DND-41 (cell line): Measurements from ENCODE around the gene MAP7D1.
"Not testable (repeated sequence)": the region's sequence is repeated elsewhere in the genome, so short reads cannot be mapped to it uniquely, and the experiment has no call there.

Source experiments
- ATAC-seq: fragments of 200-7000 bp; cut with Tn5 transposase; 3 replicates; pipeline ENCODE4 v1.9.1; 2021; ENCODE audit warnings: low read depth; ENCODE audit not compliant: insufficient read depth
- DNase-seq: peaks from one replicate; pipeline ENCODE4 v3.0.0-alpha.2; 2020
- H2AFZ ChIP-seq: 2 replicates; pipeline ENCODE4 v1.6.0; 2012; ENCODE audit warnings: low read depth, low read length
- H3K27ac ChIP-seq: 2 replicates; pipeline ENCODE4 v1.5.1; 2012; ENCODE audit warnings: low read length, inconsistent platforms
- H3K27me3 ChIP-seq: fragments of 200-600 bp; sonication (generic); 2 replicates; pipeline ENCODE4 v1.6.0; 2012; ENCODE audit warnings: low read length, mild to moderate bottlenecking, inconsistent platforms; ENCODE audit not compliant: insufficient read depth, poor library complexity
- H3K36me3 ChIP-seq: 2 replicates; pipeline ENCODE4 v1.5.1; 2012; ENCODE audit warnings: low read length, inconsistent platforms; ENCODE audit not compliant: insufficient read depth
- H3K4me1 ChIP-seq: 2 replicates; pipeline ENCODE4 v1.5.1; 2012; ENCODE audit warnings: mild to moderate bottlenecking, low read length; ENCODE audit not compliant: insufficient read depth
- H3K4me2 ChIP-seq: 2 replicates; pipeline ENCODE4 v1.6.0; 2012; ENCODE audit warnings: mild to moderate bottlenecking, moderate library complexity, low read length, inconsistent platforms; ENCODE audit not compliant: insufficient read depth
- H3K4me3 ChIP-seq, 2 experiments: fragments of 200-600 bp in 1 of 2; shearing (Covaris generic) in 1 of 2; 2 replicates each; pipeline ENCODE4 v1.5.1; 2012 to 2016; ENCODE audit warnings: inconsistent platforms in 2 of 2, low read length in 2 of 2, mild to moderate bottlenecking in 2 of 2, low read depth in 1 of 2, moderate library complexity in 1 of 2
- H3K79me2 ChIP-seq: 2 replicates; pipeline ENCODE4 v1.6.0; 2012; ENCODE audit warnings: low read length, inconsistent platforms; ENCODE audit not compliant: insufficient read depth
- H3K9ac ChIP-seq: 2 replicates; pipeline ENCODE4 v1.6.0; 2012; ENCODE audit warnings: low read depth, mild to moderate bottlenecking, inconsistent platforms, low read length, moderate library complexity
- H3K9me3 ChIP-seq: 2 replicates; pipeline ENCODE4 v1.5.1; 2012; ENCODE audit warnings: low read length, moderate library complexity, mild to moderate bottlenecking, inconsistent platforms; ENCODE audit not compliant: insufficient read depth, severe bottlenecking
- H4K20me1 ChIP-seq: 2 replicates; pipeline ENCODE4 v1.6.0; 2012; ENCODE audit warnings: low read length; ENCODE audit not compliant: insufficient read depth
- CTCF ChIP-seq: IDR thresholded peaks from 2 replicates; pipeline ENCODE4 v1.5.1; 2012; ENCODE audit warnings: borderline replicate concordance, low read length, moderate library complexity, mild to moderate bottlenecking; ENCODE audit not compliant: poor library complexity, severe bottlenecking; ENCODE audit errors: extremely low read depth
- EZH2 ChIP-seq: IDR thresholded peaks from 3 replicates; pipeline ENCODE4 v1.6.1; 2012; ENCODE audit warnings: borderline replicate concordance, low read depth, mild to moderate bottlenecking, moderate library complexity, low read length, inconsistent platforms; ENCODE audit not compliant: severe bottlenecking

Gene MAP7D1

GRCh38 chr1:36157115-36157903, 1.3 kb downstream of the MAP7D1 start:
- peak overlapping the region; percentile 86 to 94 for H3K4me3 ChIP-seq
- H3K9ac ChIP-seq = peak overlapping the region; percentile 93
- peak overlapping the region; percentile 91 for H2AFZ ChIP-seq
- peak overlapping the region; percentile 79 for H3K4me2 ChIP-seq
- no peaks in the 10 kb centered on the region for H3K27me3 ChIP-seq
- TF ChIP-seq CTCF (no peak), EZH2 (no peak)
- peaks cover 73% of the 10 kb centered on the region for H3K79me2 ChIP-seq
- H3K9me3 ChIP-seq = no peaks in the 10 kb centered on the region
- peaks cover 70% of the 10 kb centered on the region for H3K4me1 ChIP-seq
- H3K27ac ChIP-seq = peak overlapping the region; percentile 93
- DNase-seq = peak; percentile 35
- H3K36me3 ChIP-seq = peaks cover 28% of the 10 kb centered on the region
- H4K20me1 ChIP-seq = peaks cover 33% of the 10 kb centered on the region
- no peak; the same call in 1 of the 3 replicates for ATAC-seq

- peaks cover 36% of the 10 kb centered on the region for H4K20me1 ChIP-seq
- H3K4me1 ChIP-seq = peaks cover 62% of the 10 kb centered on the region
- no peak overlapping the region for H2AFZ ChIP-seq
- no peaks in the 10 kb centered on the region for H3K9me3 ChIP-seq
- TF ChIP-seq EZH2 = no peak
- TF ChIP-seq CTCF = no peak
- peaks cover 81% of the 10 kb centered on the region for H3K79me2 ChIP-seq
- H3K4me2 ChIP-seq = peak overlapping the region; percentile 79
- peak overlapping the region; percentile 93 for H3K27ac ChIP-seq
- H3K9ac ChIP-seq = peak overlapping the region; percentile 93
- no peaks in the 10 kb centered on the region for H3K27me3 ChIP-seq
- no peak for ATAC-seq
- DNase-seq = no peak
- H3K36me3 ChIP-seq = peaks cover 34% of the 10 kb centered on the region
- peak overlapping the region; percentile 86 to 94; a peak in 3 of 4 replicates for H3K4me3 ChIP-seq
These were observed 2.2 kb downstream of the MAP7D1 start for GRCh38 chr1:36157973-36158826.

GRCh38 chr1:36158827-36159252, 2.9 kb downstream of the MAP7D1 start:
- not testable (repeated sequence) for H3K4me3 ChIP-seq, H3K9me3 ChIP-seq, H3K27ac ChIP-seq, H3K27me3 ChIP-seq, ATAC-seq, DNase-seq, H2AFZ ChIP-seq
- Histone ChIP-seq H3K9ac (peak overlapping the region; percentile 93), H3K4me1 (peaks cover 62% of the 10 kb centered on the region), H4K20me1 (peaks cover 36% of the 10 kb centered on the region), H3K36me3 (peaks cover 34% of the 10 kb centered on the region), H3K79me2 (peaks cover 88% of the 10 kb centered on the region), H3K4me2 (peak overlapping the region; percentile 79)
